HEK293 (cell line): ENCODE measurements around the gene MATN1.

Source experiments
- CTCF ChIA-PET: fragments of 350-600 bp; formaldehyde crosslinking; extraction: SDS; loops from one replicate; lab custom pipeline; 2021; ENCODE audit warnings: antibody characterized with exemption; lab: Yijun Ruan, JAX
- POLR2A ChIA-PET: fragments of 300-600 bp; formaldehyde crosslinking; extraction: SDS; loops from one replicate; lab custom pipeline; 2020; ENCODE audit warnings: antibody characterized with exemption, inconsistent platforms; lab: Yijun Ruan, JAX
- H3K27ac ChIP-seq: fragments of 200-500 bp; sonication (Bioruptor generic); 2 replicates; pipeline ENCODE4 v1.5.1; 2014; ENCODE audit warnings: low read depth, low read length, control low read depth, inconsistent platforms; ENCODE audit errors: extremely low read depth
- H3K36me3 ChIP-seq, 2 experiments: fragments of 200-500 bp in 1 of 2; sonication (Bioruptor generic) in 1 of 2; 1 replicate in 1 of 2; 2 replicates in 1 of 2; pipeline ENCODE4 v1.5.1; 2014 to 2017; ENCODE audit warnings: inconsistent platforms in 2 of 2, low read length in 2 of 2; ENCODE audit not compliant: control insufficient read depth in 2 of 2, insufficient read depth in 1 of 2
- H3K4me1 ChIP-seq: fragments of 200-500 bp; sonication (Bioruptor generic); 2 replicates; pipeline ENCODE4 v1.5.1; 2014; ENCODE audit warnings: mild to moderate bottlenecking, low read length, inconsistent platforms; ENCODE audit not compliant: control insufficient read depth, insufficient read depth
- H3K4me3 ChIP-seq: 2 replicates; pipeline ENCODE4 v1.5.1; 2011; ENCODE audit warnings: low read depth, mild to moderate bottlenecking, control low read depth, low read length, moderate library complexity
- H3K9me3 ChIP-seq: fragments of 200-500 bp; sonication (Bioruptor generic); 2 replicates; pipeline ENCODE4 v1.5.1; 2014; ENCODE audit warnings: low read depth, low read length, inconsistent platforms; ENCODE audit not compliant: control insufficient read depth, insufficient read depth
- BCL11B ChIP-seq: fragments of 450-650 bp; formaldehyde crosslinking; IDR thresholded peaks from 2 replicates; pipeline ENCODE4 v1.5.1; 2016; ENCODE audit warnings: low read depth, missing biosample characterization, missing genetic modification characterization
- HOXA7 ChIP-seq: sonication (generic); formaldehyde crosslinking; IDR thresholded peaks from 2 replicates; pipeline ENCODE4 v1.8.1; 2022; ENCODE audit warnings: missing genetic modification reagents, borderline replicate concordance
- PBX3 ChIP-seq: sonication (generic); formaldehyde crosslinking; IDR thresholded peaks from 2 replicates; pipeline ENCODE4 v1.8.1; 2022; ENCODE audit warnings: mild to moderate bottlenecking, moderate library complexity, missing genetic modification reagents
- PRDM6 ChIP-seq: fragments of 450-650 bp; formaldehyde crosslinking; IDR thresholded peaks from 2 replicates; pipeline ENCODE4 v1.5.1; 2017; ENCODE audit warnings: missing biosample characterization, missing genetic modification characterization
- SCRT2 ChIP-seq: fragments of 450-650 bp; formaldehyde crosslinking; IDR thresholded peaks from 2 replicates; pipeline ENCODE4 v1.5.1; 2016; ENCODE audit warnings: missing biosample characterization, missing genetic modification characterization
- YY1 ChIP-seq: fragments of 450-650 bp; formaldehyde crosslinking; IDR thresholded peaks from 2 replicates; pipeline ENCODE4 v1.5.1; 2018; ENCODE audit warnings: missing biosample characterization, missing genetic modification characterization
- ZIC2 ChIP-seq: fragments of 450-650 bp; formaldehyde crosslinking; IDR thresholded peaks from 2 replicates; pipeline ENCODE4 v1.5.1; 2016; ENCODE audit warnings: missing biosample characterization, missing genetic modification characterization
- ZNF140 ChIP-seq: fragments of 450-650 bp; formaldehyde crosslinking; IDR thresholded peaks from 2 replicates; pipeline ENCODE4 v1.5.1; 2016; ENCODE audit warnings: missing biosample characterization, missing genetic modification characterization
- ZNF354C ChIP-seq: fragments of 450-650 bp; formaldehyde crosslinking; IDR thresholded peaks from 2 replicates; pipeline ENCODE4 v1.5.1; 2016; ENCODE audit warnings: missing biosample characterization, missing genetic modification characterization, low read depth, borderline replicate concordance
- ZNF544 ChIP-seq: fragments of 450-650 bp; formaldehyde crosslinking; IDR thresholded peaks from 2 replicates; pipeline ENCODE4 v1.5.0; 2017; ENCODE audit warnings: missing biosample characterization, missing genetic modification characterization
- ZNF555 ChIP-seq: fragments of 450-650 bp; formaldehyde crosslinking; conservative IDR thresholded peaks from 2 replicates; pipeline ENCODE4 v1.5.1; 2017; ENCODE audit warnings: missing biosample characterization, mild to moderate bottlenecking, missing genetic modification characterization, inconsistent platforms
- ZNF560 ChIP-seq: fragments of 450-650 bp; formaldehyde crosslinking; IDR thresholded peaks from 2 replicates; pipeline ENCODE4 v1.5.1; 2017; ENCODE audit warnings: missing biosample characterization, missing genetic modification characterization, borderline replicate concordance
- ZNF600 ChIP-seq: fragments of 450-650 bp; formaldehyde crosslinking; IDR thresholded peaks from 2 replicates; pipeline ENCODE4 v1.5.1; 2016; ENCODE audit warnings: missing biosample characterization, missing genetic modification characterization
- ZNF626 ChIP-seq: fragments of 450-650 bp; sonication (Bioruptor Pico); formaldehyde crosslinking; IDR thresholded peaks from 2 replicates; pipeline ENCODE4 v1.5.1; 2018; ENCODE audit warnings: missing biosample characterization, missing genetic modification characterization, inconsistent platforms
- ZNF664 ChIP-seq: fragments of 450-650 bp; formaldehyde crosslinking; IDR thresholded peaks from 2 replicates; pipeline ENCODE4 v1.5.1; 2016; ENCODE audit warnings: missing biosample characterization, missing genetic modification characterization
- ZNF776 ChIP-seq: fragments of 450-650 bp; formaldehyde crosslinking; IDR thresholded peaks from 2 replicates; pipeline ENCODE4 v1.5.0; 2017; ENCODE audit warnings: missing biosample characterization, missing genetic modification characterization, borderline replicate concordance
- ZNF785 ChIP-seq: fragments of 450-650 bp; formaldehyde crosslinking; IDR thresholded peaks from 2 replicates; pipeline ENCODE4 v1.5.1; 2016; ENCODE audit warnings: missing biosample characterization, missing genetic modification characterization
- ZNF792 ChIP-seq: fragments of 450-650 bp; formaldehyde crosslinking; IDR thresholded peaks from 2 replicates; pipeline ENCODE4 v1.5.1; 2016; ENCODE audit warnings: missing biosample characterization, missing genetic modification characterization
- ZNF837 ChIP-seq: fragments of 450-650 bp; formaldehyde crosslinking; IDR thresholded peaks from 2 replicates; pipeline ENCODE4 v1.5.1; 2016; ENCODE audit warnings: missing biosample characterization, missing genetic modification characterization
- ZSCAN16 ChIP-seq: fragments of 450-650 bp; formaldehyde crosslinking; IDR thresholded peaks from 2 replicates; pipeline ENCODE4 v1.5.1; 2016; ENCODE audit warnings: missing biosample characterization, missing genetic modification characterization
- TF ChIP-seq, protein P1 (sequence below): fragments of 450-650 bp; formaldehyde crosslinking; IDR thresholded peaks from 2 replicates; pipeline ENCODE4 v1.5.1; 2016; ENCODE audit warnings: missing biosample characterization, missing genetic modification characterization
- TF ChIP-seq, protein P2 (sequence below): fragments of 450-650 bp; formaldehyde crosslinking; IDR thresholded peaks from 2 replicates; pipeline ENCODE4 v1.5.1; 2017; ENCODE audit warnings: missing biosample characterization, missing genetic modification characterization
- TF ChIP-seq, protein P3 (sequence below): fragments of 450-650 bp; formaldehyde crosslinking; IDR thresholded peaks from 2 replicates; pipeline ENCODE4 v1.5.1; 2016; ENCODE audit warnings: missing biosample characterization, missing genetic modification characterization

The MATN1 gene

DNA sequence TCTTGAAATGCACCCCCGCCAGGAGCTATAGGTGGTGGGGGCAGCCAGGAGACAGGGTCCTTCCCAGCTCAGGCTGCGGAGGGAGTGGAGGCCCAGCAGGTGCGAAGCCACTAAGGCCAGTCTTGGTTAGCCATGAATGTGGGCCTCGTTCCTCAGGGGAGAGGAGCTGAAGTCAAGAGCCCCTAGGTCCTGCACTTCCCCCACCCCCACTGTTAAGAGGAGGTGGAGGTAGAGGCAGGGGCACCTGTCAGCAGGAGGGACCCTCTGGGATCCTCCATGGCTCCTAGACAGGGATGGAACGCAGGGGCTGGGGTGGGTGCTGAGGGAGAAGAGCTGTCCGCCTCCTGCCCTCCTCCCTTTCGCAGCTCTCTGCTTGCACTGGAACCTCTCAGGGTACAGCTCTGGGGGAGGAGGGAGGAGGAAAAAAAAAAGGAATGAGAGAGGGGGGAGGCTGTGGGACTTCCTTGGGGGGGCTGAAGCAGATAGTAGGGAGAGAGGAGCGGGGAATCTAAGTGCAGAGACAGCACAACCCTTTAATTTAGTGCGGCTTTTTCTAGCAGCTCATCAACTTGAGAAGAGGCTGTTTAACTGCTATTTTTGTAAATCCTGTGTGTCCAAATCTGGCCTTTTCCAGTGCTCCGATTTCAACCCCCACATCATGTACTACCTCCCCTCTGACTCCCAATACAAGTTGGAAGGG lies 37.0 kb downstream of the MATN1 start (continued):
- TF ChIP-seq, protein P1, sequence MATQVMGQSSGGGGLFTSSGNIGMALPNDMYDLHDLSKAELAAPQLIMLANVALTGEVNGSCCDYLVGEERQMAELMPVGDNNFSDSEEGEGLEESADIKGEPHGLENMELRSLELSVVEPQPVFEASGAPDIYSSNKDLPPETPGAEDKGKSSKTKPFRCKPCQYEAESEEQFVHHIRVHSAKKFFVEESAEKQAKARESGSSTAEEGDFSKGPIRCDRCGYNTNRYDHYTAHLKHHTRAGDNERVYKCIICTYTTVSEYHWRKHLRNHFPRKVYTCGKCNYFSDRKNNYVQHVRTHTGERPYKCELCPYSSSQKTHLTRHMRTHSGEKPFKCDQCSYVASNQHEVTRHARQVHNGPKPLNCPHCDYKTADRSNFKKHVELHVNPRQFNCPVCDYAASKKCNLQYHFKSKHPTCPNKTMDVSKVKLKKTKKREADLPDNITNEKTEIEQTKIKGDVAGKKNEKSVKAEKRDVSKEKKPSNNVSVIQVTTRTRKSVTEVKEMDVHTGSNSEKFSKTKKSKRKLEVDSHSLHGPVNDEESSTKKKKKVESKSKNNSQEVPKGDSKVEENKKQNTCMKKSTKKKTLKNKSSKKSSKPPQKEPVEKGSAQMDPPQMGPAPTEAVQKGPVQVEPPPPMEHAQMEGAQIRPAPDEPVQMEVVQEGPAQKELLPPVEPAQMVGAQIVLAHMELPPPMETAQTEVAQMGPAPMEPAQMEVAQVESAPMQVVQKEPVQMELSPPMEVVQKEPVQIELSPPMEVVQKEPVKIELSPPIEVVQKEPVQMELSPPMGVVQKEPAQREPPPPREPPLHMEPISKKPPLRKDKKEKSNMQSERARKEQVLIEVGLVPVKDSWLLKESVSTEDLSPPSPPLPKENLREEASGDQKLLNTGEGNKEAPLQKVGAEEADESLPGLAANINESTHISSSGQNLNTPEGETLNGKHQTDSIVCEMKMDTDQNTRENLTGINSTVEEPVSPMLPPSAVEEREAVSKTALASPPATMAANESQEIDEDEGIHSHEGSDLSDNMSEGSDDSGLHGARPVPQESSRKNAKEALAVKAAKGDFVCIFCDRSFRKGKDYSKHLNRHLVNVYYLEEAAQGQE (tag by site-specific recombination): no peak
- TF ChIP-seq, protein P2, sequence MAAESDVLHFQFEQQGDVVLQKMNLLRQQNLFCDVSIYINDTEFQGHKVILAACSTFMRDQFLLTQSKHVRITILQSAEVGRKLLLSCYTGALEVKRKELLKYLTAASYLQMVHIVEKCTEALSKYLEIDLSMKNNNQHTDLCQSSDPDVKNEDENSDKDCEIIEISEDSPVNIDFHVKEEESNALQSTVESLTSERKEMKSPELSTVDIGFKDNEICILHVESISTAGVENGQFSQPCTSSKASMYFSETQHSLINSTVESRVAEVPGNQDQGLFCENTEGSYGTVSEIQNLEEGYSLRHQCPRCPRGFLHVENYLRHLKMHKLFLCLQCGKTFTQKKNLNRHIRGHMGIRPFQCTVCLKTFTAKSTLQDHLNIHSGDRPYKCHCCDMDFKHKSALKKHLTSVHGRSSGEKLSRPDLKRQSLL (tag by site-specific recombination): no peak
- TF ChIP-seq PBX3 (CRISPR knock-in tag) (no peak), HOXA7 (CRISPR knock-in tag) (no peak)
- TF ChIP-seq, all 188 proteins: peak for 0

DNA sequence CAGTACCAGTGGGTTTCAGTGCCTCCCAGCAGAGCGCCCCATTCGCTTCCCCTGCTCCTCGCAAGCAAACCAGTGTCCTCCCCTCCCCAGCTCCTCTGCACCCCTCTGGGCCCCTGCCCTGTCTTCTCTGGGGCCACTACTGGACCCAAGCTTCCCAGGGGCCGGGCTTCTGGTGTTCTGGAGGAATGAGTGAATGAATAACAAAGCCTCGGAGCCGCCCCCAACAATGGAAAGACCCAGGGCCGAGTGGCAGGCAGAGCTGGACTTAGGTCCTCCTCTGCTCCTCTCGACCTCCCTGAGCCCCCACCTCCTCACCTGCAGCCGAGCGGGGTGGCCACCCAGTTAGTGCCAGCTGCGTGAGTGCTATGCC lies 37.6 kb downstream of the MATN1 start:
- Histone ChIP-seq H3K27ac (no peak overlapping the region), H3K36me3 (no peaks in the 10 kb centered on the region), H3K4me1 (no peaks in the 10 kb centered on the region; the same call in 1 of the 2 replicates), H3K4me3 (no peak overlapping the region), H3K9me3 (no peaks in the 10 kb centered on the region)
- TF ChIP-seq SCRT2 (tag by site-specific recombination) (no peak), ZSCAN16 (tag by site-specific recombination) (no peak), YY1 (tag by site-specific recombination) (no peak), ZNF837 (tag by site-specific recombination) (no peak), ZIC2 (0 out of 2 replicates have a peak, but pooled peaks have one; percentile 37), PRDM6 (tag by site-specific recombination) (no peak)
- ChIA-PET CTCF (interaction anchor here (1.7 kb wide), 1 partner anchor 22 kb away, joined by 6 read pairs; no protein-coding TSS in a partner anchor), POLR2A (no interaction called here)

- H3K36me3 ChIP-seq: no peaks in the 10 kb centered on the region
- H3K4me3 ChIP-seq: peak overlapping the region; percentile 3; the same call in 1 of the 2 replicates
- POLR2A ChIA-PET: no interaction called here
- no peaks in the 10 kb centered on the region; the same call in 1 of the 2 replicates for H3K4me1 ChIP-seq
- CTCF ChIA-PET: interaction anchor here (0.7 to 1.9 kb wide), 4 partner anchors 10 to 599 kb away, joined by 3 to 6 read pairs (median 4); no protein-coding TSS in a partner anchor
- no peaks in the 10 kb centered on the region for H3K9me3 ChIP-seq
- no peak overlapping the region for H3K27ac ChIP-seq
- TF ChIP-seq, protein P3, sequence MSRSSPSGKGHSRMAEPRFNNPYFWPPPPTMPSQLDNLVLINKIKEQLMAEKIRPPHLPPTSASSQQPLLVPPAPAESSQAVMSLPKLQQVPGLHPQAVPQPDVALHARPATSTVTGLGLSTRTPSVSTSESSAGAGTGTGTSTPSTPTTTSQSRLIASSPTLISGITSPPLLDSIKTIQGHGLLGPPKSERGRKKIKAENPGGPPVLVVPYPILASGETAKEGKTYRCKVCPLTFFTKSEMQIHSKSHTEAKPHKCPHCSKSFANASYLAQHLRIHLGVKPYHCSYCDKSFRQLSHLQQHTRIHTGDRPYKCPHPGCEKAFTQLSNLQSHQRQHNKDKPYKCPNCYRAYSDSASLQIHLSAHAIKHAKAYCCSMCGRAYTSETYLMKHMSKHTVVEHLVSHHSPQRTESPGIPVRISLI (tag by site-specific recombination): no peak
- no peak for TF ChIP-seq ZNF664
- no peak for TF ChIP-seq BCL11B
- no peak for TF ChIP-seq ZNF354C (tag by site-specific recombination)
- TF ChIP-seq ZNF560 (tag by site-specific recombination): no peak
- TF ChIP-seq ZNF792: no peak
- TF ChIP-seq ZNF785: no peak
- no peak for TF ChIP-seq ZNF555 (tag by site-specific recombination)
- no peak for TF ChIP-seq ZNF776
- no peak for TF ChIP-seq ZNF544 (tag by site-specific recombination)
- no peak for TF ChIP-seq ZNF140 (tag by site-specific recombination)
- no peak for TF ChIP-seq ZNF626 (tag by site-specific recombination)
- TF ChIP-seq ZNF600: no peak
Measured at GRCh38 chr1:30684881-30685795, 38.2 kb downstream of the MATN1 start.
